Peyer's patch (tissue), 4 donors: ENCODE data around the gene SGPL1. TPM values are rescaled to one million over a fixed set of nuclear protein-coding genes. Genes with fewer than 3 reads are reported as not detected.
A peak's percentile ranks its signal among the peaks of the same experiment; 100 is the strongest.

Experiments
- DNase-seq, 3 donors: peaks; one replicate each; pipeline ENCODE4 v3.0.0-alpha.2; 2017 to 2019
- H3K27ac ChIP-seq, 4 donors: fragments of 200-600 bp; sonication (generic); one replicate each; pipeline ENCODE4 v1.5.1; 2016 to 2019
- H3K27me3 ChIP-seq, 2 donors: fragments of 200-600 bp; sonication (generic); one replicate each; pipeline ENCODE4 v1.5.1; 2019
- H3K36me3 ChIP-seq, 3 donors: fragments of 200-600 bp; sonication (generic); one replicate each; pipeline ENCODE4 v1.5.1; 2016 to 2019
- H3K4me1 ChIP-seq, 4 donors: fragments of 200-600 bp; sonication (generic); one replicate each; pipeline ENCODE4 v1.5.1; 2016 to 2019
- H3K4me3 ChIP-seq, 4 donors: fragments of 200-600 bp; sonication (generic); 1 replicate in 3 of 4; 2 replicates in 1 of 4; pipeline ENCODE4 v1.5.1; 2016 to 2019; ENCODE audit warnings: mild to moderate bottlenecking in 1 of 4
- H3K9me3 ChIP-seq, 4 donors: fragments of 200-600 bp; sonication (generic); one replicate each; pipeline ENCODE4 v1.5.1; 2016 to 2019; ENCODE audit warnings: mild to moderate bottlenecking in 1 of 4
- CTCF ChIP-seq, 6 experiments: fragments of 450-650 bp in 4 of 6; fragments of 200-600 bp in 2 of 6; sonication (generic) in 1 of 6; IDR thresholded peaks; one replicate each; pipeline ENCODE4 v1.5.1; 2017 to 2019; ENCODE audit warnings: antibody characterized with exemption in 6 of 6, mild to moderate bottlenecking in 3 of 6, moderate library complexity in 1 of 6
- POLR2A ChIP-seq, 2 donors: fragments of 450-650 bp; IDR thresholded peaks; one replicate each; pipeline ENCODE4 v1.5.1; 2017; ENCODE audit warnings: antibody characterized with exemption in 2 of 2, mild to moderate bottlenecking in 2 of 2, moderate library complexity in 2 of 2
- total RNA-seq, 4 donors: library from RNA; depleted of rRNA; stranded (reverse); fragments of >200 nt; gene quantifications; one replicate each; pipeline ENCODE4 v1.1.0, GENCODE V29; 2016

SGPL1 gene
- total RNA-seq, 4 donors from 2014 or later: 31.4 to 101 (median 82.1) TPM

- TF ChIP-seq POLR2A (IDR thresholded peaks at IDR 0.05) (no peak), CTCF (IDR thresholded peaks at IDR 0.05) (no peak)
- Histone ChIP-seq H3K27me3 (no peaks in the 10 kb centered on the region), H3K9me3 (no peaks in the 10 kb centered on the region), H3K4me1 (peaks cover 0 to 22% (median 0%) of the 10 kb centered on the region in 4 donors), H3K27ac (no peak overlapping the region), H3K36me3 (peaks cover 0 to 24% (median 0%) of the 10 kb centered on the region in 3 donors), H3K4me3 (no peak overlapping the region)
- DNase-seq: no peak
Measured at GRCh38 chr10:70846795-70847194, 31.0 kb downstream of the SGPL1 start.

- H3K36me3 ChIP-seq: peaks cover 0 to 20% (median 0%) of the 10 kb centered on the region in 3 donors
- no peak overlapping the region for H3K27ac ChIP-seq
- DNase-seq: no peak
- H3K9me3 ChIP-seq: no peaks in the 10 kb centered on the region
- TF ChIP-seq CTCF (IDR thresholded peaks at IDR 0.05) (no peak), POLR2A (IDR thresholded peaks at IDR 0.05) (no peak)
- no peaks in the 10 kb centered on the region for H3K27me3 ChIP-seq
- no peak overlapping the region for H3K4me3 ChIP-seq
- peaks cover 0 to 21% (median 0%) of the 10 kb centered on the region in 4 donors for H3K4me1 ChIP-seq
Measured at GRCh38 chr10:70847659-70848360, 32.1 kb downstream of the SGPL1 start.

- Histone ChIP-seq H3K27me3 (no peaks in the 10 kb centered on the region), H3K27ac (no peak overlapping the region), H3K9me3 (no peaks in the 10 kb centered on the region), H3K4me3 (no peak overlapping the region), H3K4me1 (peaks cover 0 to 24% (median 2%) of the 10 kb centered on the region in 4 donors), H3K36me3 (peaks cover 0 to 20% (median 0%) of the 10 kb centered on the region in 3 donors)
- TF ChIP-seq POLR2A (IDR thresholded peaks at IDR 0.05): no peak
- no peak for TF ChIP-seq CTCF (IDR thresholded peaks at IDR 0.05)
- DNase-seq: no peak
Measured at GRCh38 chr10:70849582-70850016, 33.9 kb downstream of the SGPL1 start.

GRCh38 chr10:70850097-70850496 is 34.3 kb downstream of the SGPL1 start:
- Histone ChIP-seq H3K27me3 (no peaks in the 10 kb centered on the region), H3K9me3 (no peaks in the 10 kb centered on the region), H3K36me3 (peaks cover 0 to 22% (median 0%) of the 10 kb centered on the region in 3 donors), H3K4me3 (no peak overlapping the region), H3K27ac (no peak overlapping the region), H3K4me1 (peaks cover 0 to 19% (median 2%) of the 10 kb centered on the region in 4 donors)
- no peak for TF ChIP-seq CTCF (IDR thresholded peaks at IDR 0.05)
- TF ChIP-seq POLR2A (IDR thresholded peaks at IDR 0.05): no peak
- DNase-seq: no peak

- H3K27ac ChIP-seq: peak overlapping the region in 2 of 4 donors; percentile 1 to 9
- no peaks in the 10 kb centered on the region for H3K27me3 ChIP-seq
- TF ChIP-seq CTCF (IDR thresholded peaks at IDR 0.05): peak in 2 of 6 experiments; percentile 28 to 31
- TF ChIP-seq POLR2A (IDR thresholded peaks at IDR 0.05): no peak
- DNase-seq: no peak
- no peak overlapping the region for H3K4me3 ChIP-seq
- peaks cover 0 to 15% (median 2%) of the 10 kb centered on the region in 4 donors for H3K4me1 ChIP-seq
- peaks cover 0 to 30% (median 0%) of the 10 kb centered on the region in 3 donors for H3K36me3 ChIP-seq
- H3K9me3 ChIP-seq: no peaks in the 10 kb centered on the region
Measured at GRCh38 chr10:70851597-70852475, 36.1 kb downstream of the SGPL1 start.
